ENCODE results near the gene TSPYL4. TPM values are rescaled to one million over a fixed set of nuclear protein-coding genes. Genes with fewer than 3 reads are reported as not detected.

Gene TSPYL4
- total RNA-seq, 1 donor from 2014 or later, result 17.6 TPM

DNA sequence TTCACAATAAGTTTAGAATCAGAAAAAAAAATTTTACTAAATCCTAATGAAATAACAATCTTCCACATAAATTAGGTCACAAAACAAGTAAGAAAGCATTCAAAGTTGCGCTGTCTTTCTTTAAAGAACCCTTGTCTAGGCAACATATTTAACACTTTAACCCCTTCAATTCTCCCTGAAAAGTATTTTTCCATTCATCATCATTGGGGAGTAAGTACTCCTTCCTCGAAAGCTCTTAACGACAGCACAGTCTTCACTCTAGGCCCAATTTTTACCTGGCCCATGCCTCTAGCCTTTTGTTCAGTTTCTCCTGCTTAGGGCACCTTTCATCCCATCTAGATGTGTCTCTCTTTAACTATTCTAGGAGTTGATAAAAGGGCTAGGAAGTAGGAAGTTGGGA, 23.2 kb upstream of the TSPYL4 start:
- intact Hi-C loops (cut with micrococcal nuclease), result loop anchor here (5.0 kb wide), 1 partner anchor 95 kb away; the partner anchor contains the start of gene DSE

DNA sequence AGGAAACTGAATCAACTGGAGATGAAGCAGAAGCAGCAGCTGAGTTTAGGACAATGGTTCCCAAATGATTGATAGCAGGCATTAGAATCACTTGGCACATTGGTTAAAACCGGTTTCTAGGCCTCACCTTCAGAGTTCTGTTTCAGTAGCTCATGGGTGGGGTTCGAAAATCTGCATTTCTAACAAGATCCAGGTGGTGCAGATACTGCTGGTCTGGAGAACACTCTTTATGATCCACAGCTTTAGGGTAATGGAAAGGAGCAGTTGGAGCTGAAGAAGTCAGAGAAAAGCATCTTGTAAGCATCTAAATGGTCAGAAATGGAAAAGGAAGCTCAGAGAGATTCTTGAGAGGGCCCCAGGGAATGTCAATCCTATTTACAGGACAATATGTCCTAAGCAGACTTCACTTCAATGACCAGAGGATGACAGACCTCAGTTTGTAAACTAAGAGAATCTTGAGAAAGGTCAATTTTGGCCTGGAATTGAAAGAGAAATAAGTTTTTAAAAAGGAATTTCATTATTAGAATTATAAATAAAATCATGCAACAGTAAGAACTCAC, 17.4 kb upstream of the TSPYL4 start:
- intact Hi-C loops (cut with micrococcal nuclease), result no loop called here

DNA sequence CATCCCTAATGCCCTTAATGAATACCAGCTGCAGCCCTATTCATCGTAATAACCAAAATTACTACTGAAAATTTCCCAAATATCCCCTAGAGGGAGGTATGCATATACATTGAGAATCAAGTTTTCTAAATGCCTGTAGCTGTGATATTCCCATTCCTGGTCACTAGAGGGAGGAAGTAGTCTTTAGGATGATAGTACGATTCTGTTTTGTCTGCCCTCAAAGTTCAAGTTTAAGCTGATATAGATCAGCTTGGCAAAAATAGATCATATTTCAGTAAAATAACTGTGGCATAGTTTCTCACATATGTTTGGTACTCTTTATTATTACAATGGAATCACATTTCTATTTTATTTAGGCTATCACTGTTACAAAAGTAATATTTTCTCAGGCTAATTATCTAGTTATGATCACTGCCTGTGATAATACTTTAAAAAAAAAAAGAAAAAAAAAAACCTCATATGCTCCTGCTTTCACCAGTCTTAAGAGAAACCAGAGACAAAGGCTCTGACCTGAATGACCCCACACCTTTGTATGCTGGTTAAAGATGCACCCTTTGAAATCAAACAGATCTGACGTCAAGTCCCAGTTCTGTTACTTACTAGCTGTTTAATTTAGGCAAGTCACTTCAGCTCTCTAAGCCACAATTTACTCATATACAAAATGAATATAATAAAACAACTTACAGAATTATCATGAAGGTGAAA, 14.9 kb upstream of the TSPYL4 start:
- intact Hi-C loops (cut with micrococcal nuclease), result loop anchor here (1.0 kb wide), 4 partner anchors 11 to 293 kb away; partner anchors contain the start of genes TSPYL1 and TSPYL4

DNA sequence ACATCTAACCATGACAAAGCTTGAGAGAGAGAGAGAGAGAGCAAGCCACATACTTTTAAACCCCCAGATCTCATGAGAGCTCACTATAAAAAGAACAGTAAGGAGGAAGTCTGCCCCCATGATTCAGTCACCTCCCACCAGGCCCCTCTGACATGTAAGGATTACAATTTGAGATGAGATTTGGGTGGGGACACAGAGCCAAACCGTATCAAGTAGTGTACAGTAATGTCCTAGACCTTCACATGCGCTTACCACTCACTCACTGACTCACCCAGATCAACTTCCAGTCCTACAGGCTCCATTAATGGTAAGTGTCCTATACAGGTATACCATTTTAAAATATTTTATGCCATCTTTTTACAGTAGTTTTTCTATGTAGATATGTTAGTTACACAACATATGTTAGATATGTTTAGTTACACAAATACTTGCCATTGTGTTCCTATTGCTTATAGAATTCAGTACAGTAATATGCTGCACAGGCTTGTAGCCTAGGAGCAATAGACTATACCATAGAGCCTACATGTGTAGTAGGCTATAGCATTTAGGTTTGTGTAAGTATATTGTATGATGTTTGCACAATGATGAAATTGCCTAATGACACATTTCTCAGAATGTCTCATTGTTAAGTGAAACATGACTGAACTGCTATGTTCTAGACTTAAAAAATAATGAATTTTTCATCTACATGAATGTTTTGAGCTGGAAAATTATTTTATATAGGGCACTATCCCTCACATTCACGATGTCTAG, 14.1 kb upstream of the TSPYL4 start:
- intact Hi-C loops (cut with micrococcal nuclease), result loop anchor here (1.0 kb wide), 4 partner anchors 11 to 293 kb away; partner anchors contain the start of genes TSPYL1 and TSPYL4

DNA sequence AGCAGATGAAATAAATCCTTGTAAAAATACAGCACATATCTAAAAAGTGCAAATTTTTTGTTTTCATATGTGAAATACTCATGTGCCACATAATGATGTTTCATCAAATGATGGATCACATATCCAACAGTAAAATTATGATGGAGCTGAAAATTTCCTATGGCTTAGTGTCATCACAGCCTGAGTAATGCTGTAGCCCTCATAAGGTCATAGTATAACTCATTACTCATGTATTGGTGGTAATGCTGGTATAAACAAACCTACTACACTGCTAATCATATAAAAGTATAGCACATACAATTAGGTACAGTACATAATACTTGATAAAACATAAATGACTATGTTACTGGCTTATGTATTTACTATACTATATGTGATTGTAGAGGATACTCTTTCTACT, 12.9 kb upstream of the TSPYL4 start:
- intact Hi-C loops (cut with micrococcal nuclease), result no loop called here

DNA sequence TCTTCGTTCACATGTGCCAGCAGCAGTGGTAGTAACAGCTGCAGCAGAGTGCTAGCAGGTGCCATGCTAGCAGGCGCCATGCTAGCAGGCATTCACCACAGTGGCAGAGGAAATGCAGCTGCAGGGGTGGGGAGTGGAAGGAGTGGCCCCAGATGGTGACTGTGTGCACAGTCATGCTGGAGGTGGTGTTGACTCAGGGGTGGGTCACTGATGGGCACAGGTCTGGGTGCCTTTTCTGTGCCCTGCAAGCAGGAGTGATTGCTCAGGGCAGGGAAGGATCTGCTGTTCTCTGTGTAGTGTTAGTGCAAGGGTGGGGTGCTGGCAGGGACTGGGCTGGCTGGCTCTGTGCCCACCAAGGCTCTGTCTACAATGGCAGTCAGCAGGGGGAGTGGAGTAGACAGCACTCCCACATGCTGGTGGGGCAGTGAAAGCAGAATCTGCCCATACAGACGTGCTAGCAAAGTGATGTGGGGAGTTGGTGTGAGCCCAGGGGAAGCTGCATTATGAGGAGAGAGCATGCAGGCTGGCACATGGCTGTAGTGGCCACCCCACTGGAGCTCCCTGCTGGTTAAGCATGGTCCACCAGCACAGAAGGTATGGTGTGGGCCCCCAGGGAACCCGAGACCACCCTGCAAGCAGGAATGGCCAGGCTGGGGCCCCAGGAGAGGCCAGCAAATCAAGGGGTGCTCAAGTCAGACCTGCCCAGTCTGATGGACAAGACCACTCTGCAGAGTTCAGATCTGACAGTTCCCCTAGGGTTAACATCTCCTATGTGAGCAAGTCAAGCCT, 11.4 kb upstream of the TSPYL4 start:
- intact Hi-C loops (cut with micrococcal nuclease), result no loop called here

DNA sequence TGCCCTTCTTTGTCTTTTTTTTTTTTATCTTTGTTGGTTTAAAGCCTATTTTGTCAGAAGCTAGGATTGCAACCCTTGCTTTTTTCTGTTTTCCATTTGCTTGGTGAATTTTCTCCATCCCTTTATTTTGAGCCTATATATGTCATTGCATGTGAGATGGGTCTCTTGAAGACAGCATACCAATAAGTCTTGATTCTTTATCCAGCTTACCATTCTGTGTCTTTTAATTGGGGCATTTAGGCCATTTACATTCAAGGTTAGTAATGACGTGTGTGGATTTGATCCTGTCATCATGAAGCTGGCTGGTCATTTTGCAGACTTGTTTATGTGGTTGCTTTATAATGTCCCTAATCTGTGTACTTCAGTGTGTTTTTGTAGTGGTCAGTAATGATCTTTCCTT, 9.5 kb upstream of the TSPYL4 start:
- intact Hi-C loops (cut with micrococcal nuclease), result no loop called here

DNA sequence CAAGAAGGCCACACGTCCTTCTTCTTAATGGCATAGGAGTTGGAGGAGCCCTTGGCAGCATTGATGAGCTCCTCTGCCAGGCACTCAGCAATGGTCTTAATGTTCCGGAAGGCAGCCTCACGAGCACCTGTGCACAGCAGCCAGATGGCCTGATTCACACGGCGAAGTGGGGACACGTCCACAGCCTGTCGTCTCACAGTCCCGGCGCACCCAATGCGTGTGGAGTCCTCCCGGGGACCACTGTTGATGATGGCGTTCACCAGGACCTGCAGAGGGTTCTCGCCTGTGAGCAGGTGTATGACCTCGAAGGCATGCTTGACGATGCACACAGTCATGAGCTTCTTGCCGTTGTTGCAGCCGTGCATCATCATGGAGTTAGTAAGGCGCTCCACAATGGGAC, 4.6 kb upstream of the TSPYL4 start:
- intact Hi-C loops (cut with micrococcal nuclease), result loop anchor here (10.0 kb wide), 2 partner anchors 1226 to 1416 kb away; partner anchors contain the start of genes DCBLD1 and NUS1

DNA sequence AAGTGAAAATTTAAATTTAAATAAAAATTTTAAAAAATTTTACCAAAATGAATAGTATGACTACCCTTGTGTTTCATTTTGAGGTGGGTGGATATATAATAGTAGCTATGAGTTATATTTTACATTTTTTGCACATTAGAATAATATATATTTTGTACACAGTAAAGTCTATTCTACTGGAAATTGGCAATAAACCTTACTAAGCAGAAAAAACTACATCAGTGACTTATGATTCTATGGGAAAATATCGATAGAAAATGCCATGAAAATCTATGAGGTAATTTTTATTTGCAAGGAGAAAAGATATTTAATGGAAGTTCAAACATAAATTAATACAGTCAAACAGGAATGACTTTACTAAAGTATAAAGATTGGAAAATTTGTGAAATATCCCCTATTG, 2.8 kb upstream of the TSPYL4 start:
- intact Hi-C loops (cut with micrococcal nuclease), result loop anchor here (10.0 kb wide), 2 partner anchors 1228 to 1418 kb away; partner anchors contain the start of genes DCBLD1 and NUS1

DNA sequence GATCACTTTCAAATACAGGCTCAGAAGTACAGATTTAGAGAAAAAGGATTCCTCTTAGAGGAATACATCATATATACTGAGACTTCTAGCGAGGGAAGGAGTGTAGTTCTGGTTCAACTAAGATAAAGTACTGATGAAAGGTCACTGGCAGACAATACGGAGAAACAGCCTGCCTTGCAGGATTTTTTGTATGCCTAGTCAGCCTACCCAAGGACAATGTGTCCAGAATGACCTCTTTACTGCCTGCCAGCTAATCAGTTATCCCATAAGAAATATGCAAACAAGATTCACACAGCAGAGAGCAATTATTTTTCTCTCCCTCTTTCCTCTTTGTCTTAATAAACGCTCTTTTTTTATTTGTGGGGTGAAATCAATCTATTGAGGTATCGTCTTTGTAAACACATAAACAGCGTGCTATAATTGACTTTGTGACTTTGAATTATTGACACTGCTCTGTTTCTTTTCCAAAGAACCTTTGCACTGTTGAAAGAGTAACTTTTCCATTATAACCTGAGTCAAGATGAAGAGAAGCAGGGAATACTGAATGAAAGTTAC, 1.4 kb upstream of the TSPYL4 start:
- intact Hi-C loops (cut with micrococcal nuclease), result loop anchor here (10.0 kb wide), 2 partner anchors 1229 to 1419 kb away; partner anchors contain the start of genes DCBLD1 and NUS1

DNA sequence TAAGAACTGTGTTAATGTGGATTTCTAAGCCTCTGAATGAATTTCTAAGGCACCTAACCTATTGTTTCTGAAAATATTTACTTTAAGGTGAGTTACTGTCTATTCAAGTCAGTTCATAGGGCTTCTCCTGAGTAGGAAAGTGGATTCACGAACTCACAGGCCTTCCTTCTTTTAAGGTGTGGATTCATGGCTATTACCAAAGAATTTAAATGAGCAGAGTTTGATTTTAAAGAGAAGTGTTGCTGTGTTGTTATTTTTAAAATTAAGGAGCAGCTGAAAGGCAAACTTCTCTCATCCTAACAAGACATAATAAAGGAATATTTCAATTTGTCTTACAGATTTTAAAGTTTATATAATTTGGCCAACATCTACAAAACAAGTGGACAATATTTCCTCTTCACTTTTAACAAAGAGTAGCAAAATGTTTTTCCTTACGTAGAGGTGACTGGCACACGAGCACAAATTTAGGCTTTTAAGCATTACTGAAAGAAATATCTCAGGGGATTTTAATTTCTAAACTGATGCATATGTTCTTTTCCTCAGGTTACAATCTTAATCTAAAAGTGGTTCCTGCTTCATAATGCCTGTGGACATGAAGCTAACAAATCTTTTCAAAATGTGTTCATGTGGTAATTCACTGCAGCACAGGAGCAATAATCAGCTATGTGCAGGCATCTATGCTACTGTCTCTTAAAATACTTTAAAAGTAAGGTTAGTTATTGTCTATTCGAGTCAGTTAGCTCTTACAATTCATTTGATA, 602 bp upstream of the TSPYL4 start:
- intact Hi-C loops (cut with micrococcal nuclease), result loop anchor here (1.0 to 10.0 kb wide), 13 partner anchors 14 to 1420 kb away; partner anchors contain the start of genes CALHM6, DCBLD1, GOPC and KPNA5

DNA sequence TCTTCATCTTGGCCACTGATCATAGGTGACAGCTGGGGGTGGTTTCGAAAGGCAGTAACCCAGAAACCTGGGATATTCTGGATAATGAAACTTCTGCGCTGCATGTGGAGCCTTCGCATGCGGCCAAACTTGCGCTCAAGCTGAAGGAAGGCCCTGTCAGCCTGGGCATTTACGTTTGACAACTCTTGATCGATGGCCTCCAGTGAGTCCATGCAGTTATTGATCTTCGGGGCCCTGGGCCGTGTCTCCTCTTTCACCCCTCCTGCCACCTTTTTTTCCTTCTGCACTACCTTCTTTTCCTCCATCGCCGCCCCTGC, 729 bp downstream of the TSPYL4 start:
- intact Hi-C loops (cut with micrococcal nuclease), result loop anchor here (10.0 kb wide), 2 partner anchors 1232 to 1422 kb away; partner anchors contain the start of genes DCBLD1 and NUS1

DNA sequence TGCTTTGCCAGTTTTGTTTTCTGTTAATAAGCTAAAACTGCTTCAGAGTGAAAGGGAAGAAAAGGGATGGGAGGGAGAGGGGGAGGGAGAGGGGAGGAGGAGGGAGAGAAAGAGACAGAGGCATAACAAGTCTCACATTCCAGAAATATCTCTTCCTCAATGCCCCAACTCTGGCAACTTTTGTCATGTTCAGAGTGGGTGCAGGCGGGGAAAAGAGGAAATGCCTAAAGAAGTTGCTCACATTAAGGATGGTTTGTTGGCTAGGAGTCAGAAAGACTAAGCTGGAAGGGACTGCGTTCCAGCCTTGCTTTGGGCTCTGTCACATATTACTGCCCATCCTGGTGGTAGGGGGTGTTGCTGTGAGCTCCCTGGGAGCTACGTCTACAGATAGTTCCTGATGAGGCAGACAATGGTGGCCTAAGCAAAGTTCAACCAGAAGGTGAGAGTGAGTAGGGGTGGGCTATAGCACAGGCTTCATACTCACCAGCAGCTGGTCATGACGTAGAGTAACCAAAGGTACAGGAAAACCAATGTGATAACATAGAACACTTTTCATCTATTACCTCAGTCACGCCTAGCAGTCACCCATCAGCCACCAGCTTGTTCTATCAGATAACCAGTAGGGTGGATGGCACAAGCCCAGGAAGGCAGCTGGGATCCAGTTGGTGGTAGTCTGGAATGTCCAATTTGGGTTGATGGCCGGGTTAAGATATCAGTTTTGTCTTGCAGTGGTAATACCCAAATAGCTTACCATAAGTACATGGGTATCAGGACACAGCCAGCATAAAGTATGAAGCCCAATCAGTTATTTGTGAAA, 2.1 kb downstream of the TSPYL4 start:
- intact Hi-C loops (cut with micrococcal nuclease), result loop anchor here (10.0 kb wide), 2 partner anchors 1233 to 1423 kb away; partner anchors contain the start of genes DCBLD1 and NUS1

DNA sequence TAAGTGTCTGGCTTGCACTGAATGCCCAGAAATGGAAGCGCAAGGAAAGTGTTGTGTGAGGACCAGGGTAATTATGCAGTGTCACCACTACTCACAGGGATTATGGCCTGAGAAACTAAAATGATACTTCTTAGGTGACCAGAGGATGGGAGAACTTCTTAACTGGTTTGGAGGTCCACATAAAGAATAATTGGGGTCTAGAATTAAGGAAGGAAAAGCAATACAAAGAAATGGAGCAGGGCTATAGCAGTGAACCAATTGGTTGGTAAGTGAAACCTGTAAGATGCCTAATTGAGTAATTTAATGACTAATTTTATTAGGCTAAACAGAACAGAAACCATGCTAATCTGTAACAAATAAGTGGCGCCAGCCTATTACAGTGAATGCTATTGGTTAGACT, 5.3 kb downstream of the TSPYL4 start:
- intact Hi-C loops (cut with micrococcal nuclease), result no loop called here

DNA sequence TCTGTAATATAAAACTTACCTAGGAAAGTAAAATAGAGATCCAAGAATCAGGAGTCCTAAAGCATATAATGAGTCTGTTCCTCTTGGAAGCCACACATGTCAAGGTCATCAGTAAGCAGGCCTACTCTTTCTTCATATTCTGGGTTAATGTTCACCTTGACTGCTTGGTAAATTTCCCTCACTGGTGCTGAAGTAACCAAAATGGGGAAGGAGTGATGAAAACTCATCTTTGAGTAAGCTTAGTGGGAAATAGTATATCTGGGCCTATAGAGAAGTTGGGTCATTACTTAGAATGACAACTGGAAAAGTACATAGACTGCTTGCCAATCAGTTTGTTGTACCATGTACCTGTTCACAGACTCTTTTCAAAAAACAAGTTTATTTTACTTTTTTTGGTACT, 6.6 kb downstream of the TSPYL4 start:
- intact Hi-C loops (cut with micrococcal nuclease), result no loop called here

DNA sequence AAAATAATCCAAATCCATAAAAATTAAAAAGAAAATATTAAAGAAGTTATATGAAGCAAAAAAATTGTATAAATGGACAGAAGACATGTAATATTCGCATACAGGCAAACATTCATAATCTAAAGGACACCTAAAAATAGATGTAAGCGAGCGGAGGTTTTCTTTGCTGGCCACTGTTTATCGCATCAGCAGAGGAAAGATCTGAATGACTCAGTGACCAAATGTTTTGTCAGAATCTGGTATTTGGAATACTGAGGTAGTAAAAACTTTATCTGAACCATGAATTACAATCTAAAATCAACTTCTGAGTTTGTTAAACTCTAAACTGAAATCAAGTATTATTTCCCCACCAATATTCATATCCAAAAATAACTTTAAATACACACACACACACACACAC, 7.8 kb downstream of the TSPYL4 start:
- intact Hi-C loops (cut with micrococcal nuclease), result no loop called here

DNA sequence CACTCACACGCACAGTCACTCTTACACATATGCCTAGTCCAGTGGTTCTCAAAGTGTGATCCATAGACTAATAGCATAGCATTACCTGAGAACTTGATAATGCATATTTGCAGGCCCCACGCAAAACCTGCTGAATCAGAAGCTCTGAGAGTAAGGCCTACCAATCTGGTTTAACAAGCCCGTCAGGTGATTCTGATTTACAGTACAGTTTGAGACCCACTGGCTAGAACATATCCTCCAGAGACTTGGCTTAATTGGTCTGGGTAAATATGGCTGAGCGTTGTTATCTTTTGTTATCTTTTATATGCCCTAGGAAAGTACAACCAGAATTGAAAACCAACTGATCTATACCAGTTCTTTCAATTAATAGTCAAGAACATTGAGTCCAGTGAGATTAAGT, 9.6 kb downstream of the TSPYL4 start:
- intact Hi-C loops (cut with micrococcal nuclease), result no loop called here

DNA sequence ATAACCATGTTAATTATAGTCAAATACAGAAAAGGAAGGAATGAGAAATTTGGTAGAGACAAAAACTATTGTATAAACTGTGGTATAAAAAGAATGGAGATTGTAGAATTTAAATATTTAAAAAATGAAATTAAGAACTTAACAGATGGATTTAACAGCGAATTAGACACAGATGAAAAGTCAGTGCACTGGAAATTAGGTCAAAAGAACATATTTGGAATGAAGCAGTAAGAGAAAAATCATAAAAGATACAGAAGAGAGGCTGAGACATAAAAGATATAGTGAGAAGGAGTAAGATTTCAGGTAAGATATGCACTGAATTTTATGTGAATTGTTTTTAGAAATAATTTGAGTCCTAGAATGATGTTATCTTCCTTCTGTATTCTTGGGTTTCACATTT, 14.0 kb downstream of the TSPYL4 start:
- intact Hi-C loops (cut with micrococcal nuclease), result no loop called here

DNA sequence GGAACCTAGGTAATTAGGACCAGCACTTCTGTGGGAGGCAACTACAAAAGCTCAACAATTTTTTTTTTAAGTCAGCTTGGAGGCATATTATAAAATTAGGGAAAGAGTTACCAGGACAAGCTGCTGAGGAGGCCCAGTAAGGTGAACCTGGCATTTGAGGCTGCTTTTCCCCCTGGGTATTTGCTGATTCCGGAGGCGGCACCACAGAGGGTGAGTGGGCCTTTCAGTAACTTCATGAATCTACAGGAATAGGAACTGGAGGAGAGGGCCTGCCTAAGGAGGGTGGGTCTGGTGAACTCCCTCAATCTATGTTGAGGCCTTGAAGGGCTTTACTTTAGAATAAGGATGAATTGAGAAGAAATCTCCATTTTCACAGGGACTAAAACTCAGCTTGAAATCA, 14.6 kb downstream of the TSPYL4 start:
- intact Hi-C loops (cut with micrococcal nuclease), result no loop called here
